ENCODE results near the gene TBX4. TPM values are rescaled to one million over a fixed set of nuclear protein-coding genes. Genes with fewer than 3 reads are reported as not detected.

Gene TBX4
- not detected in 2 replicates for total RNA-seq (ENCODE audit: low replicate concordance)

- DNase-seq (ENCODE audit: low spot score), result peak; percentile 65
- peak within 1 kb of the TSS; percentile 79 for H3K4me2 ChIP-seq
- peak within 1 kb of the TSS; percentile 75 for H2AFZ ChIP-seq (replicated peaks)
- H3K27me3 ChIP-seq, result peaks cover 100% of the 10 kb centered on the region
- H3K4me3 ChIP-seq, result peak within 1 kb of the TSS; percentile 45
- peaks cover 65% of the 10 kb centered on the region for H4K20me1 ChIP-seq (ENCODE audit: low read depth)
- peaks cover 17% of the 10 kb centered on the region for H3K4me1 ChIP-seq
- no peaks in the 10 kb centered on the region for H3K79me2 ChIP-seq (ENCODE audit: low read depth)
- H3K27ac Mint-ChIP-seq, result no peak within 1 kb of the TSS
- H3K27me3 Mint-ChIP-seq (ENCODE audit: insufficient read depth, low read depth), result peaks cover 58% of the 10 kb centered on the region
- H3F3A ChIP-seq (ENCODE audit: low read depth), result peaks cover 26% of the 10 kb centered on the region
- H3K9me3 Mint-ChIP-seq, result peaks cover 2% of the 10 kb centered on the region
- H3K9me3 ChIP-seq (ENCODE audit: low read depth), result no peaks in the 10 kb centered on the region
- no peak within 1 kb of the TSS for H3K9ac ChIP-seq
- H3K36me3 ChIP-seq, result no peaks in the 10 kb centered on the region
- TF ChIP-seq EZH2 (IDR thresholded peaks at IDR 0.05) (peak; percentile 98), CTCF (IDR thresholded peaks at IDR 0.05) (no peak), EZH2phosphoT487 (IDR thresholded peaks at IDR 0.05) (peak; percentile 99)
- peaks cover 21% of the 10 kb centered on the region for H3K4me1 Mint-ChIP-seq
- H3K36me3 Mint-ChIP-seq, result no peaks in the 10 kb centered on the region
- H3K27ac ChIP-seq, result no peak within 1 kb of the TSS
- peak within 1 kb of the TSS; percentile 78 for H3K4me3 Mint-ChIP-seq
These were observed at the start of gene TBX4 for GRCh38 chr17:61452301-61453290. TSS of gene TBX4 (plus strand) at chr17:61452422. CDS start at chr17:61456491, 4,069 bp downstream.

- peaks cover 93% of the 10 kb centered on the region for H4K20me1 ChIP-seq (ENCODE audit: low read depth)
- H3K36me3 ChIP-seq, result no peaks in the 10 kb centered on the region
- peak overlapping the region; percentile 11 for H3K4me2 ChIP-seq
- no peak overlapping the region for H3K27ac ChIP-seq
- Mint-ChIP-seq H3K36me3 (no peaks in the 10 kb centered on the region), H3K27me3 (ENCODE audit: insufficient read depth, low read depth) (peaks cover 72% of the 10 kb centered on the region), H3K27ac (no peak overlapping the region), H3K4me1 (peaks cover 19% of the 10 kb centered on the region), H3K9me3 (peaks cover 3% of the 10 kb centered on the region), H3K4me3 (peak overlapping the region; percentile 8)
- TF ChIP-seq CTCF (IDR thresholded peaks at IDR 0.05) (no peak), EZH2 (IDR thresholded peaks at IDR 0.05) (peak; percentile 93), EZH2phosphoT487 (IDR thresholded peaks at IDR 0.05) (peak; percentile 74)
- peaks cover 100% of the 10 kb centered on the region for H3K27me3 ChIP-seq
- peak; percentile 67 for DNase-seq (ENCODE audit: low spot score)
- H3K4me3 ChIP-seq, result no peak overlapping the region
- H3K9me3 ChIP-seq (ENCODE audit: low read depth), result no peaks in the 10 kb centered on the region
- peaks cover 19% of the 10 kb centered on the region for H3K4me1 ChIP-seq
- no peak overlapping the region for H3K9ac ChIP-seq
- no peak overlapping the region for H2AFZ ChIP-seq (replicated peaks)
- peaks cover 9% of the 10 kb centered on the region for H3F3A ChIP-seq (ENCODE audit: low read depth)
- H3K79me2 ChIP-seq (ENCODE audit: low read depth), result no peaks in the 10 kb centered on the region
These were observed 49.0 kb upstream of the TBX4 start for GRCh38 chr17:61402978-61403800.

- DNase-seq (ENCODE audit: low spot score), result peak; percentile 59
- peak overlapping the region; percentile 69 for H3K4me2 ChIP-seq
- Mint-ChIP-seq H3K4me1 (peaks cover 17% of the 10 kb centered on the region), H3K36me3 (no peaks in the 10 kb centered on the region), H3K4me3 (peak overlapping the region; percentile 58), H3K9me3 (peaks cover 3% of the 10 kb centered on the region), H3K27me3 (ENCODE audit: insufficient read depth, low read depth) (peaks cover 75% of the 10 kb centered on the region), H3K27ac (no peak overlapping the region)
- no peaks in the 10 kb centered on the region for H3K79me2 ChIP-seq (ENCODE audit: low read depth)
- H3K36me3 ChIP-seq, result no peaks in the 10 kb centered on the region
- peaks cover 100% of the 10 kb centered on the region for H3K27me3 ChIP-seq
- H3K9ac ChIP-seq, result no peak overlapping the region
- H3K9me3 ChIP-seq (ENCODE audit: low read depth), result no peaks in the 10 kb centered on the region
- no peak overlapping the region for H2AFZ ChIP-seq (replicated peaks)
- H4K20me1 ChIP-seq (ENCODE audit: low read depth), result peaks cover 93% of the 10 kb centered on the region
- peak overlapping the region; percentile 36 for H3K4me3 ChIP-seq
- H3K27ac ChIP-seq, result no peak overlapping the region
- peaks cover 6% of the 10 kb centered on the region for H3F3A ChIP-seq (ENCODE audit: low read depth)
- H3K4me1 ChIP-seq, result peaks cover 16% of the 10 kb centered on the region
- TF ChIP-seq CTCF (IDR thresholded peaks at IDR 0.05) (no peak), EZH2phosphoT487 (IDR thresholded peaks at IDR 0.05) (peak; percentile 95), EZH2 (IDR thresholded peaks at IDR 0.05) (peak; percentile 97)
These were observed 48.2 kb upstream of the TBX4 start for GRCh38 chr17:61403801-61404662.
